Neural progenitor cell (in vitro differentiated cells): ENCODE data around the gene FRAS1.

Source experiments
- EZH2 ChIP-seq: fragments of 200-600 bp; sonication (generic); IDR thresholded peaks from 2 replicates; pipeline ENCODE4 v1.6.1; 2017; ENCODE audit warnings: antibody characterized with exemption, mild to moderate bottlenecking, moderate library complexity
- TF ChIP-seq, protein P1 (sequence below): fragments of 200-600 bp; sonication (generic); IDR thresholded peaks from 2 replicates; pipeline ENCODE4 v1.5.1; 2017; ENCODE audit warnings: antibody characterized with exemption, mild to moderate bottlenecking

DNA sequence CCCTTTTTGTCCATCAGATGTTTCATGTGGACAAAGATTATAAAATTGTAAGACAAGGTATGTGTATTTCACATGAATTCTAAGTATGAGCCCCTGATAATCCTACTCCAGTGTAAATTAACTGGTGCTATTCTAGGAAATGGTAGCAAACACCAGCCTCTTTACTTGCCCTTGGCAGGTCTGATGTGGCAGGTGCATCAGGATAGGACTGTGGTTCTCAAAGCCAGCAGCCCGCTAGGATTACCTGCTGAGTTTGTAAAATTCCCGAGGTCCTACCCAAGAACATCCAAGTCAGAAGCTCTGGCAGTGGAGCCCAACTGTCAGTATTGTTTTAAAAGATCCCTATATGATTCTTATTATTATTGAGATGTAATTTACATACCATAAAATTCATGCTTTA, 320.4 kb downstream of the FRAS1 start:
- TF ChIP-seq, protein P1, sequence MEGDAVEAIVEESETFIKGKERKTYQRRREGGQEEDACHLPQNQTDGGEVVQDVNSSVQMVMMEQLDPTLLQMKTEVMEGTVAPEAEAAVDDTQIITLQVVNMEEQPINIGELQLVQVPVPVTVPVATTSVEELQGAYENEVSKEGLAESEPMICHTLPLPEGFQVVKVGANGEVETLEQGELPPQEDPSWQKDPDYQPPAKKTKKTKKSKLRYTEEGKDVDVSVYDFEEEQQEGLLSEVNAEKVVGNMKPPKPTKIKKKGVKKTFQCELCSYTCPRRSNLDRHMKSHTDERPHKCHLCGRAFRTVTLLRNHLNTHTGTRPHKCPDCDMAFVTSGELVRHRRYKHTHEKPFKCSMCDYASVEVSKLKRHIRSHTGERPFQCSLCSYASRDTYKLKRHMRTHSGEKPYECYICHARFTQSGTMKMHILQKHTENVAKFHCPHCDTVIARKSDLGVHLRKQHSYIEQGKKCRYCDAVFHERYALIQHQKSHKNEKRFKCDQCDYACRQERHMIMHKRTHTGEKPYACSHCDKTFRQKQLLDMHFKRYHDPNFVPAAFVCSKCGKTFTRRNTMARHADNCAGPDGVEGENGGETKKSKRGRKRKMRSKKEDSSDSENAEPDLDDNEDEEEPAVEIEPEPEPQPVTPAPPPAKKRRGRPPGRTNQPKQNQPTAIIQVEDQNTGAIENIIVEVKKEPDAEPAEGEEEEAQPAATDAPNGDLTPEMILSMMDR, result no peak
- TF ChIP-seq EZH2, result no peak
